Bronchial epithelial cell (primary cell): ENCODE results near the gene KRTAP4-4. TPM values are rescaled to one million over a fixed set of nuclear protein-coding genes. Genes with fewer than 3 reads are reported as not detected.
"Not testable (repeated sequence)": the region's sequence is repeated elsewhere in the genome, so short reads cannot be mapped to it uniquely, and the experiment has no call there.

Source experiments
- DNase-seq: peaks from one replicate; pipeline ENCODE4 v3.0.0-alpha.2; 2010; ENCODE audit warnings: low read depth
- FAIRE-seq: peaks from 2 replicates; lab custom pipeline; 2011; peaks lifted over from hg19 to GRCh38; lab: Jason Lieb, UNC
- H3K27me3 ChIP-seq: 2 replicates; pipeline ENCODE4 v1.5.1; 2011; ENCODE audit warnings: low read length; ENCODE audit not compliant: control insufficient read depth, insufficient read depth
- H3K36me3 ChIP-seq: 2 replicates; pipeline ENCODE4 v1.5.1; 2011; ENCODE audit warnings: low read length; ENCODE audit not compliant: control insufficient read depth, insufficient read depth
- H3K4me3 ChIP-seq: 2 replicates; pipeline ENCODE4 v1.5.1; 2011; ENCODE audit warnings: mild to moderate bottlenecking, low read depth, low read length, control low read depth
- CTCF ChIP-seq: IDR thresholded peaks from 2 replicates; pipeline ENCODE4 v1.5.1; 2011; ENCODE audit warnings: mild to moderate bottlenecking, moderate library complexity, low read length, control low read depth, inconsistent platforms; ENCODE audit not compliant: insufficient read depth, severe bottlenecking
- total RNA-seq: library from RNA; depleted of rRNA; stranded (reverse); fragments of >200 nt; gene quantifications from 2 replicates; pipeline ENCODE4 v1.2.1, GENCODE V29; 2014

The KRTAP4-4 gene
- total RNA-seq, 1 donor from 2014 or later, result not detected

GRCh38 chr17:41153856-41154255, 6.7 kb downstream of the KRTAP4-4 start:
- DNase-seq (no peak), FAIRE-seq (no peak)
- TF ChIP-seq CTCF, result no peak
- Histone ChIP-seq H3K27me3 (no peaks in the 10 kb centered on the region), H3K4me3 (no peak overlapping the region), H3K36me3 (no peaks in the 10 kb centered on the region)

GRCh38 chr17:41151525-41151924, 9.0 kb downstream of the KRTAP4-4 start:
- FAIRE-seq (no peak), DNase-seq (no peak)
- Histone ChIP-seq H3K4me3 (no peak overlapping the region), H3K27me3 (no peaks in the 10 kb centered on the region), H3K36me3 (no peaks in the 10 kb centered on the region)
- TF ChIP-seq CTCF, result no peak

GRCh38 chr17:41150026-41150425, 10.5 kb downstream of the KRTAP4-4 start:
- no peak for TF ChIP-seq CTCF
- Histone ChIP-seq H3K36me3 (no peaks in the 10 kb centered on the region), H3K27me3 (no peaks in the 10 kb centered on the region), H3K4me3 (no peak overlapping the region)
- DNase-seq (no peak), FAIRE-seq (no peak)

GRCh38 chr17:41149652-41149985, 10.9 kb downstream of the KRTAP4-4 start, which contains the start of gene KRTAP4-5:
TSS of gene KRTAP4-5 (minus strand) at chr17:41149825. CDS start at chr17:41149767, 58 bp downstream.
- H3K27me3 ChIP-seq, result no peaks in the 10 kb centered on the region
- no peak for TF ChIP-seq CTCF
- FAIRE-seq (no peak), DNase-seq (no peak)
- no peak within 1 kb of the TSS for H3K4me3 ChIP-seq
- H3K36me3 ChIP-seq, result no peaks in the 10 kb centered on the region

- not testable (repeated sequence) for H3K27me3 ChIP-seq, DNase-seq, H3K4me3 ChIP-seq, H3K36me3 ChIP-seq
- FAIRE-seq, result peak; percentile 36
These were observed 11.4 kb downstream of the KRTAP4-4 start for GRCh38 chr17:41148971-41149651.

- FAIRE-seq (no peak), DNase-seq (no peak)
- TF ChIP-seq CTCF, result no peak
- Histone ChIP-seq H3K27me3 (no peaks in the 10 kb centered on the region), H3K4me3 (no peak overlapping the region), H3K36me3 (no peaks in the 10 kb centered on the region)
These were observed 12.9 kb downstream of the KRTAP4-4 start for GRCh38 chr17:41147531-41148204.
